HG02970 (cell line): ENCODE results near the gene DPYD.

Source experiments
- ATAC-seq: cut with Tn5 transposase; IDR thresholded peaks from one replicate; pipeline ENCODE4 v1.9.1; 2021; ENCODE audit warnings: mild to moderate bottlenecking, moderate library complexity, moderate number of reproducible peaks; ENCODE audit not compliant: unreplicated experiment, low FRiP score

DPYD gene

DNA sequence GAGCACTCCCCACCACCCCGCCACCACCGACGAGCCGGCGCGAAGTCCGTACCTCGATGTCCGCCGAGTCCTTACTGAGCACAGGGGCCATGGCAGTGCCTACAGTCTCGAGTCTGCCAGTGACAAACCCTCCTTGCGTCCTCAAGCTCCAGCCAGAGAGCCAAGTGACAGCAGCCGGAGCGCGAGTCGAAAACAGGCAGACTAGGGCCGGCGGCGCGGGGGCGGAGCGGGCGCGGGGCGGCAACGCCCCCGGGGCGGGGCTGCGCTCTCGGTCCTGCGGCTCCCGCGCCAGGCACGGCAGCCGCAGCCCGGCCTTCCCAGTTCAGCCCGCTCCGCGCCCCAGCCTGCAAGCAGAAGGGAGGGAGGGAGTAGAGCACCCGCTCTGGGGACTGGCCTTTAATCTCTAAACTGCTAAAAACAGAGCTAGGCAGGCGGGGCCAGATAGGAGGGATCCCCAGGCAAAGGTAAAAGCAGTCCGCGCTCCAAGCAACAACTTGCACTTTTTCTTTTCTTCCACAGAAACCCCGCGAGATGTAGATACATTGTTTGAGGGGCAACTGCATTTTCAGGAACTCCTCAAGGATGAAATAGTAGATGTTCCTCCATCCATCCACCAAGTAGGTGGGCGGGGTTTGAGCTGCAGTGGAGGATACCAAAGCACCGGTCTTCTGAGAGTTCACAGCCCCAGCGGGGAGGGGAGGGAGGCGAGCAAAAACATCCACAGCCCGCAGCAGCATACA lies at the start of gene DPYD:
Gene DPYD, minus strand, starts transcription at position 203 of the 740 bp plus-strand sequence. Its CDS starts 112 bp downstream, at position 91.
- ATAC-seq: peak; percentile 93

GRCh38 chr1:97960470-97960869 lies 39.6 kb upstream of the DPYD start:
- ATAC-seq: no peak

GRCh38 chr1:97947695-97948094 lies 26.9 kb upstream of the DPYD start:
- no peak for ATAC-seq

- no peak for ATAC-seq
Observed at GRCh38 chr1:97943354-97943753, 22.5 kb upstream of the DPYD start.

GRCh38 chr1:97942161-97943123 lies 21.6 kb upstream of the DPYD start:
- no peak for ATAC-seq

- no peak for ATAC-seq
Observed at GRCh38 chr1:97938285-97938642, 17.4 kb upstream of the DPYD start.

- ATAC-seq: no peak
Observed at GRCh38 chr1:97936976-97937375, 16.1 kb upstream of the DPYD start.

DNA sequence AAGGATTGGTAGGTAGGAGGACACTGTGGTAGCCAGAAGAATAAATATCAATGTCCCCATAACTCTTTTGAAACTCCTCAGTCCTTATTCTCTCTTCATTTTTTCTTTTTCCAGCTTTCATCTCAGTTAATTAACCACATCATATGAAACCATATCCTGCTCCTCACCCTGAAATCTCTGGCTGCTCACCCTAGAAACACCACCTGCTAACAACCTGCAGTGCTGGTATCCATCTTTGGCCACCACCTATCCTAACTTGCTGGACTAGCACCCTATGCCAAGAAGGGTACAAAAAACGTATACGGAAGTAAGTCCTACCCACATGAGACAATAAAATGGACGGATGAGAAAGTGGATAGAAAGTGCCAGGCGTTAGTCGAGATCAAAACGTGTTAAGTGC lies 13.7 kb upstream of the DPYD start:
- no peak for ATAC-seq

- no peak for ATAC-seq
Observed at GRCh38 chr1:97929874-97930851, 9.3 kb upstream of the DPYD start.

GRCh38 chr1:97926017-97926708 lies 5.3 kb upstream of the DPYD start:
- ATAC-seq: no peak

DNA sequence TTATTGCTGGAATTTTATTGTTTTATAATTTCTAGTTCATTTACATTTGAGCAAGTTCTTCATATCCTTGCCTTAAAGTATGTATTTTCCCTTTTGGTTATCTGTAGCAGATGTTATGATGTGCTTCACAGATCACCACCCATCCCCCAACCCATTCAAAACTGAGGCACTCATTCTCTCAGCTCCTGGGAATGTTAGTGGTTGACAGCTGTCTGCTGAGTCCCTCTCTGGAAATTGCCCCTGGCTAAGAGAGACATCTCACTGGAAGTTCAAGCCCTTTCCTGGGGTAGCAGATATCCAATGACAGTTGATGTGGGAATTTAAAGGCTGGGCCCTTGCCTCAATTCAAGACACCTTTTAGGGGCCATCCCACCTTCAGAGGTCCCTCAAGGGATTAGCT lies 4.3 kb upstream of the DPYD start:
- no peak for ATAC-seq

DNA sequence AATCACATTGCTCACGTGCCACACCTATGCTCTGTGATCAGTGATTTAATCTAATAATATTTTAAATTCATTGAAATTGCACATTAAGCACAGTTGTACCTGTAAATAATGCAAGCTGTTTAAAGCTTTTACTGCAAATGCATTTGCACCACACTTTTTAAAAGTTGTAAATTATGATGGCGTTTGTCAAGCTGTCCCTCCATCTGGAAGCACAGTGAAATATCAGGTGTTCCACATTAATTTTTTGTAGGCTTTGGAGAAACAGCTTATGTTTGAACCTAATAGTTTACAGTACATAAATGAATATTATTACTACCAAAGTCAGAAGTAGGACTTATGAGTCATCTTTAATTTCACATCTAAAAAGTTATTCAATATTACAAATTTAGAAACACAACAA lies 3.0 kb upstream of the DPYD start:
- ATAC-seq: no peak

DNA sequence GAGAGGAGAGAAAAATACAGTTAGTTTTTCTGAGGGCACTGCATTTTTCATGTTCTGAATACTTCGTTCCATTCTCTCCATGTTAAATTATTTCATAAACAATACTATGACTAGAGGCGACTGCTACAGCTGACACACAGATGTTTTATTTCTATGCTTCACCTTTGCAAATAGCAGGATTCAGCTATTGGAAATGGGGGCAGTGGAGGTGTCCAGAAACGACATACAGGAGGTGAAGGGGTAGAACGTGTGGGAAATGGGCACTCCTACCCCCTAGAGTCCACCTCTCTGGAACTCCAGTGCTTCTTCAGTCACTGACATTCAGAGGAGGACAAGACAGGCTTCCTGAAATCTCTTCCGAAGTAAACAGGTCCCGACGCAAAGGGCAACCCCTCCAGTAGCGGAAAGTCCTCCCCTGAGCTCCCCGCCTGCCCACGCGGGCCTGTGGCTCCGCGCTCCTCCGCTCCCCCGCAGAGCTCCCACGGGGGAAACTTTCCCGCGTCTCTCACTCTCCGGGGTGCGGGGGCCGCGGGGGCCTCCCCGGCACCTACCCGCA lies 480 bp downstream of the DPYD start:
- peak; percentile 0 for ATAC-seq

DNA sequence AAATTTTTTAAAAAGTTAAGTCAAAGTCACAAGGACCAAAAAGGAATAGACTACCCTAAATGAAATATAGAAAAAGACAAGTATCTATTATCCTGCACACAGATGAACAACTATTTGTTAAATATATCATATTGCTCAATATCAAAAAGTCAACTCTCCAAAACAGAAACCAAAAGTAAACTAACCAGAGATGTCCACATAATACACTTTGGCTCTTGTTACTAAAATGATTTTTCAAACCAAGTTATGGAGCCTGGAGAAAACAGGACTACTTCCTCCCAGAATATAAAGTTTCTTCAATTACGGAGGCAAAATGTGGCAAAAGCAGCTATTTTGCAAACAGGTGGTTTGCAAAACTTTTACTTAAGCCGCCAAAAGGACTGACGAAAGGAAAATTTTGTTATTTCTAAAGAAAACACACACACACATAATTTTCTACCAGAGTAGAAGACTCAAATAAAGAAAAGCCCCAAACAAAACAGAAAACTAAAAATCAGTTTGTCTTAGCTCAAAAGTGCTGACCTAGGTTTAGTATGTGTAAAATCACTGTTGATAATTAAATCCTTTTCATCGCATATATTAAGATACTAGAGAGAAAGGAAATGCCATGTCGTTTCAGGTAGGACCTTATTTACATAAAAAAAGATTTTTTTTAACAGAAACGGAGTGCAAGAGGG lies 1.1 kb downstream of the DPYD start:
- ATAC-seq: no peak

DNA sequence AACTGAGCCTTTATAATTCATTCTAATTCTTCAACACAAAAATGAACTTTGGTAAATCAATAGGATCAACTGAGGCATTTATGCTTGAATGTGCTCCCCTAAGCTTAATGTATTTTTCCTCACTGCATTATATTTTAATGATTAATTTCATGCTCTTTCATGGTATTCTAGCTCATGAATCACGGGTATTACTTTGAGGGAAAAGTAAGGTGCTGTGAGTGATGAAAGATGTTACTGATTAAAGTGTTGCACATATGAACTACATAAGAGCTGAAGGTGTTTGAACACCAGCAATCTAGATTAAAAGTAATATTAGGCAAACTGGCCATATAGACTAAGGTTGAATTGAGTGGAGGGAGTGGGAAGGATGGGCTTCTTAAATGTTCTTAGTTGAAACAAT lies 1.9 kb downstream of the DPYD start:
- ATAC-seq: no peak

GRCh38 chr1:97913506-97914139 lies 7.2 kb downstream of the DPYD start:
- ATAC-seq: no peak

DNA sequence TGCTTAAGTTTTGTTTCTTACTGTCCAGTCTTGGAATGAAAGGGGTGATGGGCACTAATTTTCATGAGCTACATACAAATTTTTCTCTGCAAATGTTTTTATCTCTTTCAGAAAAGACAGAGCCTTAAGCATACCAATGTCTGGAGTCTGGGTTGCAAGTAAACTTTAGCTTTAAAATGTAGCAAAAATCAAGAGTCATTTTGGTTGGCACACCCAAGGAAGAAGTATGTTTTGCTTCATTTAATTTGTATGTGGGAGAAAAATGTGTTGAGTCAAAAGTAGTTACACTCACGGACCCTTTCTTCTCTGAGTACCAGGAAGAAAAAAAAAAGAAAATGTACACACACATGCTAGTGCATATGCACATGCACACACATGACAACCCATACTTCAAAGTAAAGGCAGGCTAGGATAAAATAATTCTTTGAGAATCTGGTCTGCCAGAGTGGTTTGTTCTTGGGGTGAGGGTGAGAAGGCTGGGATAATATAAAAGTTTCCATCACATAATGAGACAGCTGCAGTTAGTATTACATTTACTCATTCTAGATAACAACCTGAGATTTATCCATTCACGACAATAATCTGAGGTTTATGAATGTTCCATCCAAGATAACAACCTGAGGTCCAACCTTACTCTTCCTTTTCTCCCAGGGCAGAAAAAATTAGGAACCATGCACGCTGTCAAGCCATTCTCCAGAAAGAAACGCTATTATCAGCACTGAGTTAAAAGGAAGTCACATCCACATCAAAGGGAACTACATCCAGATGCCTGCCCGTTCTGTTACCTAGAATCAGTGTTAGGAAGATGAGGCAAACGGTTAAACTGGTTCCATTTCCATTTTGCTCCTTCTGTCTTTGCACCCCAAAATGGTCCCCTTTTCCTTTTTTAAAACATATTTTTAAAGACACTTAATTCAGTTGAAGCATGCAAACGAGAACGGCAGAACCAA lies 9.3 kb downstream of the DPYD start:
- ATAC-seq: no peak
